Measurements from ENCODE around the gene SEMA4A.

- TF ChIP-seq CTCF (IDR thresholded peaks at IDR 0.05): no peak
- no peak for TF ChIP-seq POLR2AphosphoS5 (IDR thresholded peaks at IDR 0.05)
These were observed 45.3 kb upstream of the SEMA4A start for GRCh38 chr1:156108057-156108456.
